ENCODE measurements around the gene AK5. TPM values are rescaled to one million over a fixed set of nuclear protein-coding genes. Genes with fewer than 3 reads are reported as not detected.
"Not testable (repeated sequence)": the region's sequence is repeated elsewhere in the genome, so short reads cannot be mapped to it uniquely, and the experiment has no call there.

AK5 gene
- polyA plus RNA-seq, 4 donors = 2.5 to 5.9 (median 3.2) TPM

DNA sequence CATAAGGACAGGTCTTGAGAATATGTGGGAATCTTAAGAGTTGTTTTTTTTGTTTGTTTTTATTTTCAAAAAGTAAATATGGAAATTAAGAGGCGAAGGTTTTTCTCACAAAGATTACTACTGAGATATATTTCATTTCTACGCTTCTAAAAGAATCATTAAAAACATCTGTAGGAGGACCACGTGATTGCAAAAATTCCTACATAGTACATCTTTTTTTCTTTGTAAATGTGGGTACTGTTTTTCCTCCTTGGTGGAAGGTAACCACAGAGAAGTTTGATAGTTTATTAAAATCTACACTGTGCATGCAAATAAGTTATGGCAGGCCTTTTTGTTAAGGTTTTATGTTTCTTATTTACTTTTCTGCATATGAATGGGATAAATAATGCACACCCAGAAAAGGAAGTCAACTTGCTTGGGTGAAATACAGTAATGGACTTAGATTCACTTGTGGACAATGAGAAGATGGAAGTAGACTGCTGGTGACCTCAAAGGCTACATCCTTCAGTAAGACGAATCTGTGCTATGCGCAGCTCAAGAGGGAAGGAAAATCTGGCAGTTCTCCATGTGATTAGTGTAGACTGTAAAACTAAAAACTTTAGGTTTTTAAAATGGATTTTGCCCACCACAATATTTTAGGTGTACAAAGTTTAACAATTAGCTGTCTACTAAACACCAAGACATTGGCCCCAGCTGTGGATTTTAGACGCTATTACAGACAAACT, 2.0 kb downstream of the AK5 start:
- DNase-seq (ENCODE audit: low read depth in 4 of 4, low spot score in 2 of 4) = no peak

- no peak for DNase-seq (ENCODE audit: low read depth in 4 of 4, low spot score in 2 of 4)
Measured at GRCh38 chr1:77287535-77287934, 5.7 kb downstream of the AK5 start.

DNA sequence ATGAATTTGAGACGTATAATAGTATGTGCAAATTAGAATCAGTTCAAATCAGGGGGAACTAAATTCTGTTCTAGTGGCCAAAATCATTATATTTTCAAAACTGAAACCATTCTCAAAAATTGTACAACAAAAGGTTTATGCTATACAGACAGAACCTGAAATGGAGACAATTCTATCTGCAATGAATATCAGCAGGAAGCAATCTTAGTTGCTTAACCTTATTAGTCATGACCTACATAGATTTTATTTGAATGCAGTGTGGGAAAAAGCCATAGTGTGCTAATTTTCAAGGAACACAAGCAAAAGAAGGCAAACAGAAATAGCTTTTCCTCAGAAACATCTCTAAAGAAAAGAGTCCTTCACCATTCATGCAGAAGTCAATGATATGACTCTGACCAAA, 6.5 kb downstream of the AK5 start:
- no peak for DNase-seq (ENCODE audit: low read depth in 4 of 4, low spot score in 2 of 4)

- DNase-seq (ENCODE audit: low read depth in 4 of 4, low spot score in 2 of 4) = no peak
Measured at GRCh38 chr1:77290576-77290975, 8.8 kb downstream of the AK5 start.

DNA sequence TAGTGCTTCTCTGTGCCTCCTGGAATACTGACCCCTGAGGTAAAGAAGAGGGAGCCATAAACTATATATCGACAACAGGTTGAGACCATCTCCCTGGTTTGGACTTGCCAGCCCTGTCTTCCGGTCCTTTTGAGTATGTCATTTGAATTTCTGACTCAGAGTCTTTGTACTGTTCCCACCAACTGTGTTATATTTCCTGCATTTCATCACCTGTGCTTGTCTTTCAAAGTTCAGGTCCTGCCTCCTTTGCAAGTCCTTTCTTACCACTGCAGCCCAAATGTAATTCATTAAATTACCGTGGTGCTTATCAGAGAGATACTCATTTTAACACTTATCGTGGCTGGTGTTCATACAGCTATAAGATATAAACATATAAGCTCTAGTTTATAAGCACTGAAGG, 10.7 kb downstream of the AK5 start:
- no peak for DNase-seq (ENCODE audit: low read depth in 4 of 4, low spot score in 2 of 4)

GRCh38 chr1:77300566-77300965, 18.7 kb downstream of the AK5 start:
- DNase-seq (ENCODE audit: low read depth in 4 of 4, low spot score in 2 of 4) = no peak

DNA sequence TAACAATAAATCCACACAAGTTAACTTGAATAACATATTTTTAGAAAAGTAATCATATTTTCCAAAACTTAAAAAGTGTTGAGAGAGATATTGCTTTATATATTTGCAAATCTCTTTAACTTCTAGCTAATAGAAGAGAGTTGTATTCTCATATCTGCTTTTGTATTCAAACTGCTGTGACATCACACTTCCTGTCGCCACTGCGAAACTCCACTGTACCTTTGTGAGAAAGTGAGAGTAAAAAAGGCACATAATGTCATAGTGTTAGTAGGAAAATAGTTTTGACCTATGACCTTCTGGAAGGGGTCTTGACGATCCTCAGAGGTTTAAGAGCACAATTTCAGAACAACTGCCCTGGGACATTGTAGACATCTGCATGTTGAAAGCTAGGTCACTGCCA, 21.6 kb downstream of the AK5 start:
- DNase-seq (ENCODE audit: low read depth in 4 of 4, low spot score in 2 of 4) = no peak

DNA sequence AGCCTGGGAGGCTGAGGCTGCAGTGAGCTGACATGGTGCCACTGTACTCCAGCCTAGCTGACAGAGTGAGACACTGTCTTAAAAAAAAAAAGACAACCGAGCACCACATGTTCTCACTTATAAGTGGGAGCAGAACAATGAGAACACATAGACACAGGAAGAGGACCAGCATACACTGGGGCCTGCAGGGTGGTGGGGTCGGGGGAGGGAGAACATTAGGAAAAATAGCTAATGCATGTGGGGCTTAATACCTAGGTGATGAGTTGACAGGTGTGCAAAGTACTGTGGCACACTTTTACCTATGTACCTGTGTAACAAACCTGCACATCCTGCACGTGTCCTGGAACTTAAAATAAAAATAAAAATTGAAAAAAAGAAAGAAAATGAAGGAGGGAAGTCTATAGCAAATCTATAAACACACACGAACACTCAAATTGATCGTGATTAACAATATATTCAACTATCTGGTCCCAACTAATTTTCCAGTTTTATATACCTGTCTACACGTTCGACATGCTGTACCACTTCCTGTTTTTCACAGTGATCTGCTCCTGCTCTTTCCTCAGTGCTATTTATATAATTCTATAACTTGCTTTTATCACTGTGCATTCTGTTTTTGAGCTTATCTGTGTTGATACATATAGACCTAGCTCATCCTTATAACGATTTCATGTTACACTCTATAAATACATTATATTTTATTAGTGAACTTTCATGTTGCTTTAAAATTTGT, 27.2 kb downstream of the AK5 start:
- DNase-seq (ENCODE audit: low read depth in 4 of 4, low spot score in 2 of 4) = no peak

DNA sequence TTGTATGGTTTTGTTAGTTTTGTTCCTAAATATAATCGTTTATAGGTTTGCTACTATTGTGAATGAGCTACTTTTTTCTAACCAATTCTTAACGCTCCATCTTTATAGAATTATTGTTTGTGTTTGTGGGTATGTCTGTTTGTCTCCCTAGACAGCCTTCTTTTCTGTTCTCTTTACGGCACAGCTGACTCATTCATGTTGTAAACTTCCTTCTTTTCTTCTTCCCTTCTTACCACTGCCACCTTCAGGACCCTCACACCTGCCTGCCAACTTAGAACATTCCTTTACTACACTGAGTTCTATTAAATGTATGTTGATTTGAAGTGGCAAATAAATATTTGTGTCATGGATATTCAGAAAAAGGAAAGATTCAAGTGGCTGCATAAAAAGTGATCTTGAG, 29.1 kb downstream of the AK5 start:
- DNase-seq (ENCODE audit: low read depth in 4 of 4, low spot score in 2 of 4) = no peak

- not testable (repeated sequence) for DNase-seq (ENCODE audit: low read depth in 4 of 4, low spot score in 2 of 4)
Measured at GRCh38 chr1:77312364-77312763, 30.5 kb downstream of the AK5 start.

DNA sequence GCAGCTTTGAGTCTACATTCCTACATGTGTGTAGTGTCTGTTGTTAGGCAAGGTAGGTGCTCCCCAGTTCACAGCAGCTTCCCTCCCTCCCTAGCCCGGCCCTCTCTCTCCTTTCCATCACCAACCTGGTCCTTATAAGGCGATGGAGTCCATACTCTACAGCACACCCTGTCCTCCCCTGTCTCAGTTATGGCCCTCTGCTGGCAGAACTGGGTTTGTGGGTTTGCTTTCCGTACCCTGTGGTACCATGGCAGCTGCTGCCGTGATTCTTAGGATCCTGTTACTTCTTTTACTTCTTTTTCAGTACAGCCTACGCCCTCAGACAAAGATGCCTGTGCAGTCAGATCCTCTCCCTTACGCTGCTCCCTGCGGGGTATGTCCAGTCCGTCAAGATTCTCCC, 31.7 kb downstream of the AK5 start:
- DNase-seq (ENCODE audit: low read depth in 4 of 4, low spot score in 2 of 4) = no peak

GRCh38 chr1:77316006-77316405, 34.2 kb downstream of the AK5 start:
- no peak for DNase-seq (ENCODE audit: low read depth in 4 of 4, low spot score in 2 of 4)

- DNase-seq (ENCODE audit: low read depth in 4 of 4, low spot score in 2 of 4) = no peak
Measured at GRCh38 chr1:77316966-77317365, 35.1 kb downstream of the AK5 start.

- DNase-seq (ENCODE audit: low read depth in 4 of 4, low spot score in 2 of 4) = no peak
Measured at GRCh38 chr1:77319036-77319705, 37.4 kb downstream of the AK5 start.

DNA sequence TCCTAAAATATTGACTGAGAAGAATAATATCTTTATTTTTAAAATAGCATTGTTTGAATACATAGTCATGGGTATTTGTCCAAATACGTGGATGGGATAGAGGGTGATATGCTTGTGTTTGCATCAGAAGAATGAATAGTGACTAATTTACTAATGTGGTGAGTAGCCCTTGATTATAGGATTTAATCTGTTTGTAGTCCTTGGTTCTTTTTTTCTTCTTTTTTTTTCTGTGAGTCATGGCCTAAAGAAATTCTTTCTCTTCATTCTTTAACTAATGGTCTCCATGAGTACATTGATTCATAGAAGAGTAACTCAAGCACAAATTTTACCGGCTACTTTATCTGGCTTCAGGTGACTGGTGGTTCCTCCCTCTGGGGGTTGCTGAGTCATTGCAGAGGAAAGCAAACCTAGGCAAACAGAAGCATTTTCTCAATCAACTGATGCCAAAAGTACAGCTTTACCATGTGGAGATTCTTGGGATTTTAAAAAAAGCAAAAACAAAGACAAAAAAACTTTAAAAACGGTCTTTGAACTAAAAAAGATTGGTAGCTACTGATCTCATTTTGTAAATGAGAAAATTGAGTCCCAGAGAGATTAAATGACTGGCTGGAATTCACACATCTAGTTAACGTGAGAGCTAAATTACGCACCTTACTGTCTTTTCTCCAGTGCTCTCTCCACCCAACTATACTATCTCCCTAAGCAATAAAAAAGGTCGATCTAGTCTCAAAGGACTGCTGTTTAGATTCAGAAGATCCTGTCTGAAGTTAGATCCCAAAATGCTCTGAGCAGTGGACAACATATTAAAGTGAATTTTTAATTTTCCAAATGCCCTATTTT, 40.5 kb downstream of the AK5 start:
- no peak for DNase-seq (ENCODE audit: low read depth in 4 of 4, low spot score in 2 of 4)

GRCh38 chr1:77333501-77333900, 51.7 kb downstream of the AK5 start:
- no peak for DNase-seq (ENCODE audit: low read depth in 4 of 4, low spot score in 2 of 4)

DNA sequence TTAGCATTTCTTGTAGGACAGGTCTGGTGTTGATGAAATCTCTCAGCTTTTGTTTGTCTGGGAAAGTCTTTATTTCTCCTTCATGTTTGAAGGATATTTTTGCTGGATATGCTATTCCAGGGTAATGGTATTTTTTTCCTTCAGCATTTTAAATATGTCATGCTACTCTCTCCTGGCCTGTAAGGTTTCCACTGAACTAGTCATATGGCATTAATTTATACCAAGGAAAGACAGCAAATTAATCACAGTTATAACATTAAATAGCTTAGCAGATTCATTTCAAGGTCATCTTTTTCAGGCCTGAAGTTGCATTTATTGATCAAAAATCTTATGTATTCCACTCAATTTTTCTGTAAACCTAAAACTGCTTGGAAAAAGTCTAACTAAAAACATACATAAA, 54.9 kb downstream of the AK5 start:
- DNase-seq (ENCODE audit: low read depth in 4 of 4, low spot score in 2 of 4) = no peak

- no peak for DNase-seq (ENCODE audit: low read depth in 4 of 4, low spot score in 2 of 4)
Measured at GRCh38 chr1:77339326-77339725, 57.5 kb downstream of the AK5 start.

DNA sequence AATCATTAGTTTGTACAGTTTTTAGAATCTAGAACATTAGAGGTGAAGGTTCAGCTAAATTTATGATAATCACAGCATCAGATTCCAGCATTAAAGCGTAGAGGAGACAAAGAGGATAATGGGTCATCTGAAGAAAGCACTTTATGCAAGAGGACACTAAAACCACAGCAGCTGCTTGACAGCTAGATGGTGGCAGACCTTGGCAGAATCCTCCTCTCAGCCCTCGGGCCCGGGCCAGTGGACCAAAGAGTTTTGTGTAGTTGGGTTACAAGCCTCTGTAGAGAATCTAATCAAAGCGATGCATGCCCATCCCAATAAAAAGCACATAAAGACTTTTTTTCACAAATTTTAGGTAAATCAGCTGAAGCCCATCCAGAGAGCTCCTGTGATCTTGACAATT, 59.4 kb downstream of the AK5 start:
- no peak for DNase-seq (ENCODE audit: low read depth in 4 of 4, low spot score in 2 of 4)

- no peak for DNase-seq (ENCODE audit: low read depth in 4 of 4, low spot score in 2 of 4)
Measured at GRCh38 chr1:77342745-77343144, 60.9 kb downstream of the AK5 start.

DNA sequence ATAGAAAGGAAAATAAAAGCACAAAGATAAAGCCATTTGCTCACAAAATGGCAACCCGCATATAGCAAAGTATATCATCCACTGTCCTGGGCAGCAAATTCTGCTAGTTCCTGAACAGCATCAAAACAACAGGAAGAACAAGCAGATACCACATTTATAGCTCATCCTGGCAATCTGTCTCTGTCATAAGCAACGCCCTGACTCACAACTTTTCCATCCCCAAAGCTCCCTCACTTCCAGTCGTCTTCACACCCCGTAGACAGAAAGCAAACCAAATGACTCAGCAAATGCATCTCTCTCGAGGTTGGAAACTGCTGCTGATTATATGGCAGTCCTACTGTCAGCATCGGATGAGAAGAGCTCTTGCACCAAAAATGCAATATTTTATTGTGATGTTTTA, 65.8 kb downstream of the AK5 start:
- no peak for DNase-seq (ENCODE audit: low read depth in 4 of 4, low spot score in 2 of 4)
